ENCODE data around the gene NRL.

Gene NRL

DNA sequence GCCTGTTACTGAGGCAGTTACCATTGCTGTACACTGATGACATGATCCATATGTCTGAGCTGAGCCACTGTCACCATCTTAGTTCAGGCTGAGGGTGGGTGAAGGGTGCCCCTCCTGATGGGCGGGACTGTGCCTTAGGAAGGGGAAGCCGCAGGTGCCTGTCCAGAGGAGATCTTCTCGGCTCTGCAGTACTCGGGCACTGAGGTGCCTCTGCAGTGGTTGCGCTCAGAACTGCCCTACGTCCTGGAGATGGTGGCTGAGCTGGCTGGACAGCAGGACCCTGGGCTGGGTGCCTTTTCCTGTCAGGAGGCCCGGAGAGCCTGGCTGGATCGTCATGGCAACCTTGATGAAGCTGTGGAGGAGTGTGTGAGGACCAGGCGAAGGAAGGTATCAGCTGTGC lies 36.2 kb upstream of the NRL start:
- no peaks in the 10 kb centered on the region for H3K9me3 ChIP-seq (ENCODE audit: low read length)
- H2AFZ ChIP-seq (ENCODE audit: low read length) = no peak overlapping the region
- no peak overlapping the region for H3K27ac ChIP-seq (ENCODE audit: low read depth, low read length, poor library complexity, severe bottlenecking)
- H3K79me2 ChIP-seq (ENCODE audit: insufficient read depth, low read length) = no peaks in the 10 kb centered on the region; the same call in 1 of the 2 replicates
- H3K4me2 ChIP-seq (ENCODE audit: low read length) = no peak overlapping the region
- H3K4me1 ChIP-seq (ENCODE audit: insufficient read depth, low read length, severe bottlenecking) = peaks cover 12% of the 10 kb centered on the region
- H3K36me3 ChIP-seq (ENCODE audit: insufficient read depth, low read length) = peaks cover 53% of the 10 kb centered on the region
- no peaks in the 10 kb centered on the region for H3K27me3 ChIP-seq (ENCODE audit: insufficient read depth, low read length)
- no peaks in the 10 kb centered on the region for H3F3A ChIP-seq (ENCODE audit: insufficient read depth, low read length)
- no peak overlapping the region for H3K4me3 ChIP-seq (ENCODE audit: low read depth, low read length, poor library complexity, severe bottlenecking)
- no peaks in the 10 kb centered on the region for H4K20me1 ChIP-seq (ENCODE audit: insufficient read depth, low read length)
- H3K9ac ChIP-seq (ENCODE audit: low read length) = no peak overlapping the region
- H3K9me2 ChIP-seq (ENCODE audit: low read depth, low read length) = no peaks in the 10 kb centered on the region
- TF ChIP-seq EZH2 (IDR thresholded peaks at IDR 0.05; ENCODE audit: borderline replicate concordance, low read length) = no peak
- TF ChIP-seq, protein P1, sequence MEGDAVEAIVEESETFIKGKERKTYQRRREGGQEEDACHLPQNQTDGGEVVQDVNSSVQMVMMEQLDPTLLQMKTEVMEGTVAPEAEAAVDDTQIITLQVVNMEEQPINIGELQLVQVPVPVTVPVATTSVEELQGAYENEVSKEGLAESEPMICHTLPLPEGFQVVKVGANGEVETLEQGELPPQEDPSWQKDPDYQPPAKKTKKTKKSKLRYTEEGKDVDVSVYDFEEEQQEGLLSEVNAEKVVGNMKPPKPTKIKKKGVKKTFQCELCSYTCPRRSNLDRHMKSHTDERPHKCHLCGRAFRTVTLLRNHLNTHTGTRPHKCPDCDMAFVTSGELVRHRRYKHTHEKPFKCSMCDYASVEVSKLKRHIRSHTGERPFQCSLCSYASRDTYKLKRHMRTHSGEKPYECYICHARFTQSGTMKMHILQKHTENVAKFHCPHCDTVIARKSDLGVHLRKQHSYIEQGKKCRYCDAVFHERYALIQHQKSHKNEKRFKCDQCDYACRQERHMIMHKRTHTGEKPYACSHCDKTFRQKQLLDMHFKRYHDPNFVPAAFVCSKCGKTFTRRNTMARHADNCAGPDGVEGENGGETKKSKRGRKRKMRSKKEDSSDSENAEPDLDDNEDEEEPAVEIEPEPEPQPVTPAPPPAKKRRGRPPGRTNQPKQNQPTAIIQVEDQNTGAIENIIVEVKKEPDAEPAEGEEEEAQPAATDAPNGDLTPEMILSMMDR (IDR thresholded peaks at IDR 0.05; ENCODE audit: low read length) = no peak

GRCh38 chr14:24150567-24150966 lies 35.8 kb upstream of the NRL start:
- no peaks in the 10 kb centered on the region for H3K9me3 ChIP-seq (ENCODE audit: low read length)
- H3K27me3 ChIP-seq (ENCODE audit: insufficient read depth, low read length) = no peaks in the 10 kb centered on the region
- H3K27ac ChIP-seq (ENCODE audit: low read depth, low read length, poor library complexity, severe bottlenecking) = no peak overlapping the region
- H3K4me1 ChIP-seq (ENCODE audit: insufficient read depth, low read length, severe bottlenecking) = peaks cover 17% of the 10 kb centered on the region
- H3K9ac ChIP-seq (ENCODE audit: low read length) = no peak overlapping the region
- H2AFZ ChIP-seq (ENCODE audit: low read length) = no peak overlapping the region
- H3K4me2 ChIP-seq (ENCODE audit: low read length) = no peak overlapping the region
- H3K79me2 ChIP-seq (ENCODE audit: insufficient read depth, low read length) = peaks cover 4% of the 10 kb centered on the region; the same call in 1 of the 2 replicates
- no peaks in the 10 kb centered on the region for H3F3A ChIP-seq (ENCODE audit: insufficient read depth, low read length)
- no peak overlapping the region for H3K4me3 ChIP-seq (ENCODE audit: low read depth, low read length, poor library complexity, severe bottlenecking)
- no peak for TF ChIP-seq EZH2 (IDR thresholded peaks at IDR 0.05; ENCODE audit: borderline replicate concordance, low read length)
- TF ChIP-seq, protein P1 (IDR thresholded peaks at IDR 0.05; ENCODE audit: low read length) = no peak
- peaks cover 51% of the 10 kb centered on the region for H3K36me3 ChIP-seq (ENCODE audit: insufficient read depth, low read length)
- no peaks in the 10 kb centered on the region for H3K9me2 ChIP-seq (ENCODE audit: low read depth, low read length)
- no peaks in the 10 kb centered on the region for H4K20me1 ChIP-seq (ENCODE audit: insufficient read depth, low read length)

DNA sequence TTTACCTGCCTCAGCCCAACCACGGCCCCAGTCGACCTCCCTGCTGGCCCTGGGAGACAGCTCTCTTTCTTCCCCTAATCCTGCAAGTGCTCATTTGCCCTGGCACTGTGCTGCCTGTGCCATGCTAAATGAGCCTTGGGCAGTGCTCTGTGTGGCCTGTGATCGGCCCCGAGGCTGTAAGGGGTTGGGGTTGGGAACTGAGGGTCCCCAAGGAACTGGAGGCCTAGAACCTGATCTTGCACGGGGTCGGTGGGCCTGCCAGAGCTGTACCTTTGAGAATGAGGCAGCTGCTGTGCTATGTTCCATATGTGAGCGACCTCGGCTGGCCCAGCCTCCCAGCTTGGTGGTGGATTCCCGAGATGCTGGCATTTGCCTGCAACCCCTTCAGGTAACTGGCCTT lies 35.3 kb upstream of the NRL start:
- Histone ChIP-seq H3K4me2 (ENCODE audit: low read length) (no peak overlapping the region), H3K9me3 (ENCODE audit: low read length) (no peaks in the 10 kb centered on the region), H3K27ac (ENCODE audit: low read depth, low read length, poor library complexity, severe bottlenecking) (no peak overlapping the region), H3K4me1 (ENCODE audit: insufficient read depth, low read length, severe bottlenecking) (peaks cover 21% of the 10 kb centered on the region), H3K9me2 (ENCODE audit: low read depth, low read length) (no peaks in the 10 kb centered on the region), H3K27me3 (ENCODE audit: insufficient read depth, low read length) (no peaks in the 10 kb centered on the region), H3K4me3 (ENCODE audit: low read depth, low read length, poor library complexity, severe bottlenecking) (no peak overlapping the region), H3K36me3 (ENCODE audit: insufficient read depth, low read length) (peaks cover 49% of the 10 kb centered on the region), H3K79me2 (ENCODE audit: insufficient read depth, low read length) (peaks cover 6% of the 10 kb centered on the region; the same call in 1 of the 2 replicates), H2AFZ (ENCODE audit: low read length) (no peak overlapping the region), H3K9ac (ENCODE audit: low read length) (no peak overlapping the region), H4K20me1 (ENCODE audit: insufficient read depth, low read length) (no peaks in the 10 kb centered on the region), H3F3A (ENCODE audit: insufficient read depth, low read length) (no peaks in the 10 kb centered on the region)
- TF ChIP-seq, protein P1 (IDR thresholded peaks at IDR 0.05; ENCODE audit: low read length) = no peak
- TF ChIP-seq EZH2 (IDR thresholded peaks at IDR 0.05; ENCODE audit: borderline replicate concordance, low read length) = no peak
